ENCODE results near the gene ADCY2. TPM values are rescaled to one million over a fixed set of nuclear protein-coding genes. Genes with fewer than 3 reads are reported as not detected.

ADCY2 gene
- total RNA-seq, 4 donors from 2014 or later = 5.7 to 18.5 (median 7.8) TPM

DNA sequence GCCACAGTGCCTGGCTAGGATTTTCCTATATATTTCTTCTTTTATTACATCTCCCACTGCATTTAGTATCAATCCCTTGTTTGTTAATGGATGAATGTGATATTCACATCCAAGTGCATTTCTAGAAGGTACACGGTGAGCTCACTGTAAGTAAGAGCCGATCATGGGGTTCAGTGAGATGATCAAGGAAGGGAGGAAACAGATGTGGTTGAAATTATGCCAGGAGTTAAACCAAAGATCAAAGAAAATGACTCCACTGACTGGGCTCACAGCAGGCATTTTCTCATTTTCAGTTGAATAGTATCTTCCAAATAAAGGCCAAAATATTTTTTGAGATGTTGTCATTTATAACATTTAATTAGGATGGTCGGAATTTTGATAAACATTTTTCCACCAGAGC, 357.2 kb downstream of the ADCY2 start:
- TF ChIP-seq, protein P1, sequence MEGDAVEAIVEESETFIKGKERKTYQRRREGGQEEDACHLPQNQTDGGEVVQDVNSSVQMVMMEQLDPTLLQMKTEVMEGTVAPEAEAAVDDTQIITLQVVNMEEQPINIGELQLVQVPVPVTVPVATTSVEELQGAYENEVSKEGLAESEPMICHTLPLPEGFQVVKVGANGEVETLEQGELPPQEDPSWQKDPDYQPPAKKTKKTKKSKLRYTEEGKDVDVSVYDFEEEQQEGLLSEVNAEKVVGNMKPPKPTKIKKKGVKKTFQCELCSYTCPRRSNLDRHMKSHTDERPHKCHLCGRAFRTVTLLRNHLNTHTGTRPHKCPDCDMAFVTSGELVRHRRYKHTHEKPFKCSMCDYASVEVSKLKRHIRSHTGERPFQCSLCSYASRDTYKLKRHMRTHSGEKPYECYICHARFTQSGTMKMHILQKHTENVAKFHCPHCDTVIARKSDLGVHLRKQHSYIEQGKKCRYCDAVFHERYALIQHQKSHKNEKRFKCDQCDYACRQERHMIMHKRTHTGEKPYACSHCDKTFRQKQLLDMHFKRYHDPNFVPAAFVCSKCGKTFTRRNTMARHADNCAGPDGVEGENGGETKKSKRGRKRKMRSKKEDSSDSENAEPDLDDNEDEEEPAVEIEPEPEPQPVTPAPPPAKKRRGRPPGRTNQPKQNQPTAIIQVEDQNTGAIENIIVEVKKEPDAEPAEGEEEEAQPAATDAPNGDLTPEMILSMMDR (IDR thresholded peaks at IDR 0.05; ENCODE audit: low read depth) = no peak

DNA sequence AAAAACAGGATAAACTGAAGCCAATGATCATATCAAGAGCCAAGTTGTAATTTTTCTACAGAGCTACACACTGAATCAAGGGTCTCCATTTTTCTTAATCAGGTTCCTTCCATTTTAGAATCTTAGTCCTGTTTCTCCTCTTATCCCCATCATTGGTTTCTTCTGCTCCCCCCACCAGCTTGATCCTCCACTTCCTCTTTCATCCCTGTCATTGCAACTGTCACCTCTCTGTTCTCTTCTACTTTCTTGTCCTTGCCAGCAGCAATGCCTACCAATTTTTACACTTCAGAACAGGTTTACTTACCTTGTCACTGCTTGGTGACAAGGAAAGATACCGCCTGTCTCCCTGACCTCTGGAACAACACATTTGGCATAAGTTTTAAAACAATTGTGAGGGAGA, 357.7 kb downstream of the ADCY2 start:
- TF ChIP-seq, protein P1 (IDR thresholded peaks at IDR 0.05; ENCODE audit: low read depth) = no peak

DNA sequence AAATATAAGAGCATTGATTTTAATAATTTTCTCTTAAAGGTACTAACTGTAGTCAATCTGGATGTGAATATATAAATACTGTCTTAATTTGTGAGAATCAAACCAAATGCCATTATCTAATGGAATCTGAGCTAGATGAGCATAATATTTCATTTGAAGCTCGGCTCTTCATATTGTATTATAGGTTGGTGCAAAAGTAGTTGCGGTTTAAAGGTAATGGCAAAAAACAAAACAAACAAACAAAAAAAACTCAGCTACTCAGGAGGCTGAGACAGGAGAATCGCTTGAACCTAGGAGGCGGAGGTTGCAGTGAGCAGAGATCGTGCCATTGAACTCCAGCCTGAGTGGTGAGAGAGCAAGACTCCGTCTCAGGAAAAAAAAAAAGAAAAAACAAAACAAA, 358.6 kb downstream of the ADCY2 start:
- TF ChIP-seq, protein P1 (IDR thresholded peaks at IDR 0.05; ENCODE audit: low read depth) = no peak

DNA sequence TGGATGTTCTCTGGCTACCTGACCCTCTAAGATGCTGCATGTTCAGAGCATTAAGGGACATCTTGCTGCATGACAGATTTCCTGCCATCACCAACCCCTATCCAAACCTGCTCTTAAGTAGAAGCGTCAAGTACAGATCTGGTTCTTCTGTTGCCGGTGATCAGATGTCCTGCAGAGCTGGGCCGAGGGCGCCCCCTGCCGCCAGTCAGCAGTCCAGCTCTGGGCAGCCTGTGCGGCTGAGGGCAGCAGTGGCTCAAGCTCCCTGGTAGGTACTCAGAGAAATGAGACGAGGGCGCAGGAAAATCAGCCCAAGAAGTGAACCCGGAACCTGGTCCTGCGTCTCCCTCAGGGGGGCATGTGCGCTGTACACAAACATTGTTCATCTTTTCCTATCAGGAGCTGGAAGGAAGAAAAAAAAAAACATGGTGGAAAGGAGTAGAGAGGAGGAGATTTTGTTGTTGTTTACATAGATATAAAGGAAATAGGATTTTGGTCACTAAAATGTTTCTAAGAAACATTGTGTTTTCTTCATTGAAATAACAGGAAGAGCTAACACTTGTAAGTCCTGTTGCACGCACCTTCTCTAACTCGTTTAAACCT, 359.2 kb downstream of the ADCY2 start:
- TF ChIP-seq, protein P1 (IDR thresholded peaks at IDR 0.05; ENCODE audit: low read depth) = no peak

DNA sequence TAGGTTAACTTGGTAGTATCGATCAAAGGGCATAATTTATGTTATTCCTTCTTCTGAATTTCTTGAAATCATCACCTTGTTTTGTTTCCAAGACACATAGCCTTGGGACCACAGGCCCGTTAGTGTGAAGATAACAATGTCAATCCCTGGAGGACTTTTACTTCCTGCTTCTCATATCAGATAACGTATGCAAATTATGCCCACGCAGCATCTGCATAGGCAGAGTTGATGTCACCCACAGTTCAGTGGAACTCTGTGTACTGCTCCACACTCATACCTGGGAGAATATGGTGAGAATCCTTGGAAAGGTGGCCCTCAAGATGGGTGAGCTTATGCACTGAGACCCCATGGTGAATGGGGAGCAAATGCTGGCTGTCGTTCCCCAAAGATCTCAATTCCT, 360.0 kb downstream of the ADCY2 start:
- TF ChIP-seq, protein P1 (IDR thresholded peaks at IDR 0.05; ENCODE audit: low read depth) = no peak

DNA sequence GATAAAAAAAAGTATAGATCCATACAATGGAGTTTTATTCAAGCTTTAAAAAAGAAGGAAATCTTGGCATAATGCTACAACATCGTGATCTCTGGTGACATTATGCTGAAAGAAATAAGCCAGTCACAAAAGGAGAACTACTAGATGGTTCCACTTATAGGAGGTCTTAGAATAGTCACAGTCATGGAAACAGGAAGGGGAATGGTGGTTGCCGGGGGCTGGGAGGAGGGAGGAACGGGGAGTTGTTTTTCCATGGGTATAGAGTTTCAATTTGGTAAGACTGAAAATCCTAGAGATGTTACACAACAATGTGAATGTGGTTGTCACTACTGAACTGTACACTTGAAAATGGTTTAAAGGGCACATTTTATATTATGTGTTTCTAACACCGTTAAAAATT, 360.5 kb downstream of the ADCY2 start:
- TF ChIP-seq, protein P1 (IDR thresholded peaks at IDR 0.05; ENCODE audit: low read depth) = no peak

DNA sequence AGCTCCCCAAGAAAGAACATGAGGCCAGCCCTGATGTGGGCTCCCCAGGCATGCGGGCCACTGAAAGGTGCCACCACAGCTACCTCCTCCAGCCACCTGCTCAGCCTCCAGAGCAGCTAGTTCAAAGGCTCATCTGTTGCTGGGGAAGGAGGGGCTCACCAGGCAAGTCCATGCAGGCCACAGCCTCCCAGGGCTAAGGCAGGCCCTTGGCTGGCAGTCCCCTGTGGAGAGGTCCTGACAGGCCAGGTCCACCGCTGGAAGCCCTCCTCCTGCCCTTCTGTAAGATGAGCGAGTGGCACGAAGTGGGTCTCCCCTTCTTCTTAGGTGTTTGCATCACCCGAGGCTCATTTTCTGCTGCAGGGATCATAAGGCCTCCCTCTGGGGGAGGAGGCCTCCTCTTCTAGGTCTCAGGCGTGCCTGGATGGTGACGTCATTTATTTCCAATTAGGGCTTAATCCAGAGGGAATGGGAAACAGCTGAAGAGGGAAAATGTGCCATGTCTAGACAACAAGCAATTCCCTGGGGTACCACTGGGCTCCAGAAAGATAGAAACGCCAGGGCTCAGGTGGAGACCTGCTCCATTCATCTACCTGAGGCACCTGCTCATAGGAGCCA, 363.4 kb downstream of the ADCY2 start:
- TF ChIP-seq, protein P1 (IDR thresholded peaks at IDR 0.05; ENCODE audit: low read depth) = no peak
